Endodermal cell (in vitro differentiated cells): Measurements from ENCODE around the gene PPFIA4. TPM values are rescaled to one million over a fixed set of nuclear protein-coding genes. Genes with fewer than 3 reads are reported as not detected.

ENCODE experiments used
- DNase-seq: peaks from one replicate; pipeline ENCODE4 v3.0.0-alpha.2; 2017
- H3K27ac ChIP-seq: 2 replicates; pipeline ENCODE4 v1.5.1; 2013; ENCODE audit warnings: mild to moderate bottlenecking, low read depth, low read length, moderate library complexity
- H3K27me3 ChIP-seq: 2 replicates; pipeline ENCODE4 v1.6.1; 2013; ENCODE audit warnings: mild to moderate bottlenecking, low read length, moderate library complexity; ENCODE audit not compliant: insufficient read depth, control insufficient read depth, poor library complexity, severe bottlenecking
- H3K36me3 ChIP-seq: 2 replicates; pipeline ENCODE4 v1.7.0; 2013; ENCODE audit warnings: mild to moderate bottlenecking, low read length, moderate library complexity; ENCODE audit not compliant: control insufficient read depth, insufficient read depth
- H3K4me1 ChIP-seq: one replicate; pipeline ENCODE4 v1.7.0; 2013; ENCODE audit warnings: low read length; ENCODE audit not compliant: control insufficient read depth, insufficient read depth
- H3K4me3 ChIP-seq: 2 replicates; pipeline ENCODE4 v1.5.1; 2013; ENCODE audit warnings: mild to moderate bottlenecking, low read length, moderate library complexity
- H3K9ac ChIP-seq: 2 replicates; pipeline ENCODE4 v1.6.1; 2013; ENCODE audit warnings: mild to moderate bottlenecking, low read length, moderate library complexity; ENCODE audit not compliant: poor library complexity, severe bottlenecking; ENCODE audit errors: extremely low read depth
- H3K9me3 ChIP-seq: 2 replicates; pipeline ENCODE4 v1.6.1; 2013; ENCODE audit warnings: mild to moderate bottlenecking, low read length, moderate library complexity; ENCODE audit not compliant: control insufficient read depth
- H3K27ac Mint-ChIP-seq: 2 replicates; pipeline ENCODE4 v1.8.0; 2020; ENCODE audit warnings: mixed read lengths
- H3K27me3 Mint-ChIP-seq: 2 replicates; pipeline ENCODE4 v1.8.0; 2021; ENCODE audit warnings: mild to moderate bottlenecking, mixed read lengths; ENCODE audit not compliant: insufficient read depth
- H3K36me3 Mint-ChIP-seq: 2 replicates; pipeline ENCODE4 v1.8.0; 2020; ENCODE audit warnings: low read depth, mixed read lengths
- H3K4me1 Mint-ChIP-seq: 2 replicates; pipeline ENCODE4 v1.8.0; 2020; ENCODE audit warnings: mixed read lengths
- H3K4me3 Mint-ChIP-seq: 2 replicates; pipeline ENCODE4 v1.8.0; 2020; ENCODE audit warnings: mild to moderate bottlenecking, moderate library complexity, mixed read lengths
- H3K9me3 Mint-ChIP-seq: 2 replicates; pipeline ENCODE4 v1.8.0; 2020; ENCODE audit warnings: mild to moderate bottlenecking, mixed read lengths
- WGBS, 2 experiments: methylation state at CpG; one replicate each; pipeline versions ENCODE4 v1.1.5 to v1.1.7; 2013; ENCODE audit warnings: missing lambda C conversion rate in 2 of 2, mixed read lengths in 1 of 2; ENCODE audit not compliant: insufficient coverage in 1 of 2, insufficient read length in 1 of 2; 5-methylcytosine and 5-hydroxymethylcytosine counted together
- total RNA-seq, 2 donors: library from RNA; stranded (reverse); fragmentation: NEBNext Ultra II Directional in 1 of 2; extraction: Animal tissue kit (Norgen Biotek cat#: 25700) in 1 of 2; gene quantifications; 2 replicates in 1 of 2; 3 replicates in 1 of 2; pipeline ENCODE4 v1.2.1, GENCODE V29; 2021
- TF ChIP-seq, protein P1 (sequence below): fragments of 200-600 bp; sonication (generic); conservative IDR thresholded peaks from 2 replicates; pipeline ENCODE4 v1.5.0; 2021; ENCODE audit warnings: antibody characterized with exemption, mild to moderate bottlenecking

The PPFIA4 gene
- total RNA-seq, 2 donors from 2014 or later: 8.4 to 12.1 TPM

DNA sequence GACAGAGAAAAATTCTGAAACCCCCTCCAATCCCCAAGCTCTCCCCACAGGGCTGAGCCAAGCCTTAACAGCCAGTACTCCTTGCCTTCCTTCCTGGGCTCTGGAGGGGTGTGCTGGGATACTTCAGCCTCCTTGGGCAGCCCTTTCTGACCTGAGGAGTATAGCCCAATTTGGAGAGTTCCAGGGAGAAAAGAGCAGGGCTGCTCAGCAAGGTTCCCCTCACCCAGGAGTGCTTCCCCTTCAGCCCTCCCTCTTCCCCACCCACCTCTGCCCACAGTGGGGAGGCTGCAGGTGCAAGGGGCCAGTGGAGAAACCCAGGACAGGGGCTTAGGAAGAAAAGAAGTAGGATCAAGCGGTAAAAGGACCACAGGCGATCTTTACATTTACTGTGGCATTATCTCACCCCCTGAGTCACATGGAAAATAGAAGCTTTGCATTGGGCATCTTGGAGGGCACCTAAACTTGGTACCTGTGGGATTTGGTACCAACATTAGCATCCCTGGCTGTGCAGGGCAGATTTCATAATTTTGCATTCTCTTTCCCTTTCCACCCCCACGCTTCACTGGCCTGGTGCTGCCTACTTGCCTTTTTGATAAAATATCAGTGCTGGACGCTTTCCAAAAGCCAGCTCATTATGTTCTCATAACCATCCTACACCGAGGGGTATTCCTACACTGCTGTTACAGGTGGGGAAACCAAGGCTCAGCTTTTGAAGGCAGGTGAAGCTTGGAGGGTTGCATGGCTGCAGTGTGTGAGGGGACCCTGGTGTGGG, 98.4 kb downstream of the PPFIA4 start:
- H3K4me1 Mint-ChIP-seq: peaks cover 22% of the 10 kb centered on the region
- H3K27me3 Mint-ChIP-seq: peaks cover 60% of the 10 kb centered on the region
- no peak overlapping the region for H3K27ac ChIP-seq
- no peaks in the 10 kb centered on the region for H3K36me3 Mint-ChIP-seq
- 89 to 100% methylated on average over 2 to 5 of the region's 5 CpGs for WGBS, 2 experiments
- H3K9ac ChIP-seq: no peak overlapping the region
- peak; percentile 40 for DNase-seq
- no peak overlapping the region for H3K4me3 Mint-ChIP-seq
- H3K9me3 ChIP-seq: no peaks in the 10 kb centered on the region
- H3K9me3 Mint-ChIP-seq: no peaks in the 10 kb centered on the region
- H3K27ac Mint-ChIP-seq: no peak overlapping the region
- H3K4me3 ChIP-seq: no peak overlapping the region
- no peaks in the 10 kb centered on the region for H3K36me3 ChIP-seq
- TF ChIP-seq, protein P1, sequence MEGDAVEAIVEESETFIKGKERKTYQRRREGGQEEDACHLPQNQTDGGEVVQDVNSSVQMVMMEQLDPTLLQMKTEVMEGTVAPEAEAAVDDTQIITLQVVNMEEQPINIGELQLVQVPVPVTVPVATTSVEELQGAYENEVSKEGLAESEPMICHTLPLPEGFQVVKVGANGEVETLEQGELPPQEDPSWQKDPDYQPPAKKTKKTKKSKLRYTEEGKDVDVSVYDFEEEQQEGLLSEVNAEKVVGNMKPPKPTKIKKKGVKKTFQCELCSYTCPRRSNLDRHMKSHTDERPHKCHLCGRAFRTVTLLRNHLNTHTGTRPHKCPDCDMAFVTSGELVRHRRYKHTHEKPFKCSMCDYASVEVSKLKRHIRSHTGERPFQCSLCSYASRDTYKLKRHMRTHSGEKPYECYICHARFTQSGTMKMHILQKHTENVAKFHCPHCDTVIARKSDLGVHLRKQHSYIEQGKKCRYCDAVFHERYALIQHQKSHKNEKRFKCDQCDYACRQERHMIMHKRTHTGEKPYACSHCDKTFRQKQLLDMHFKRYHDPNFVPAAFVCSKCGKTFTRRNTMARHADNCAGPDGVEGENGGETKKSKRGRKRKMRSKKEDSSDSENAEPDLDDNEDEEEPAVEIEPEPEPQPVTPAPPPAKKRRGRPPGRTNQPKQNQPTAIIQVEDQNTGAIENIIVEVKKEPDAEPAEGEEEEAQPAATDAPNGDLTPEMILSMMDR: no peak
- peaks cover 11% of the 10 kb centered on the region for H3K4me1 ChIP-seq
- H3K27me3 ChIP-seq: peaks cover 8% of the 10 kb centered on the region

DNA sequence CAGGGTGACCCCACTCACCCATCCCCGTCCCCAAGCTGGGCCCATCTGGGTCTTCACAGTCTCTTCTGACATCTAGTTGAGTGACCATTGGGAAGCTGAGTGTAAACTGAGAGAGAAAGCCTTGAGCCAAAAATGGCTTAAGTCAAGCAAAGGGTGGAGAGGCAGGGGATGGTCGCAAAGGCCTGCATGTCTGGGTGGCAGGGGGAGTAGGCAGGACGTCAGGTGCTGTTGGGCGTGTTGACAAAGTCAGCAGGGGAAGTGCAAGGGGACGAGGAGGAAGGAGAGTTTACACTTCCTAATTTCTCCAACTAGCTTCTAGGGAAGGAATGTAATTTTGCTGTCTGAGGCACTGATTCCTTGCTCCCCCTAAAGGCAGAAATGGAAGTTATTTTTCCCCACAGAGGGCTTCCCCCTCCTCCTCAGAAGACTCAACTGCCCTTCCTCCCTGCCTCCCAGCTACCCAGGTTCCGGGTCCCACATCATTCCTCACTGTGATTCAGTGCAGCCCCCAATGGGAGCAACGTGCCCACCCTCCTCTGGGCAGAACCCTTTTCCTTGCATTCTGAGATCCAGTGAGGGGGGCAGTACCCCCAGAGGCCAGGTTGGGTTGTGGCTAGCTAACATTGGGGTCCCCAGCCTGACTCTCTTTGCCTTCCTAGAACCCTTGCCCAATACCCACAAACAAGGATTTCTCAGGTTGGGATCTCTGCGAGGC, 100.0 kb downstream of the PPFIA4 start:
- Histone ChIP-seq H3K9me3 (no peaks in the 10 kb centered on the region), H3K27me3 (peaks cover 8% of the 10 kb centered on the region), H3K4me3 (no peak overlapping the region), H3K4me1 (peaks cover 11% of the 10 kb centered on the region), H3K9ac (no peak overlapping the region), H3K27ac (no peak overlapping the region), H3K36me3 (no peaks in the 10 kb centered on the region)
- WGBS, 2 experiments: 33 to 48% methylated on average over 5 to 7 of the region's 8 CpGs
- Mint-ChIP-seq H3K27ac (no peak overlapping the region), H3K4me1 (peaks cover 22% of the 10 kb centered on the region), H3K4me3 (no peak overlapping the region), H3K27me3 (peaks cover 58% of the 10 kb centered on the region), H3K9me3 (no peaks in the 10 kb centered on the region), H3K36me3 (no peaks in the 10 kb centered on the region)
- DNase-seq: peak; percentile 70
- TF ChIP-seq, protein P1: peak; percentile 74

DNA sequence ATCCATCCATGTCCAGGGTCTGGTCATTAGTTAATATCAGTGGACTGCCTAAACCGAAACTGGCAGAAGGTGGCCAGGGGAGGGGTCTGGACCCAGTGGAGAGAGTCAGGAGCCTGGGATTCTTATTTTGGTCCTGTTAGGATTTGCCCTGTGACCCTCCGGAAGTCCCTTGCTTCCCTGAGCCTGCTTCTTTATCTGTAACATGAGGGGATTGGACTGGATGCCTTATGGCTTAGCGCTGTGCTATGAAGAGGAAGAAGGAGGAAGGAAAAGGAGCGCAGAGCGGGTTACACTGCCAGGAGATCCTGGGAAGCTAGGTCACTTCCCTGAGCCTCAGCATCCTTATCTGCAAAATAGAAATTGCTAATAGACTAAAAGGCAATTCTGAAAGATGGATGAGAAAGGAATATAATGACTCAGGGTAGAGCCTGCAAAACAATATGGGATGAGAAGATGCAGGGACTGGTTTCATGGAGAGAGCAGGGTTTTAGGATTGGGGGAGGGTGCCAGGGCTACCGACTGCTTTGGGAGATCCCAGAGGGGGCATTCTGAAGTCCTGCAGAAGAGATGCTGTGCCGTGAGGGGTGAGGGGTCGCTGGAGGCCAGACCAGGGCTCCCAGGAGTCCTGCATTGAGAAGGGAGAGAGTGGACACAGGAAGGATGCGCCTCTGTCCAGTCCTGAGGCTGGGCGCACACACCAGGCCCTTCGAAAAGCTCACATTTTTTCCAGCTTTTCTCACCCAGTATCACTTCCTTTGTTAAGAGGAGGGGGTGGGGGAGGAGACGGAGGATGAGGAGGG, 100.8 kb downstream of the PPFIA4 start:
- Histone ChIP-seq H3K36me3 (no peaks in the 10 kb centered on the region), H3K27me3 (peaks cover 8% of the 10 kb centered on the region), H3K27ac (no peak overlapping the region), H3K9me3 (no peaks in the 10 kb centered on the region), H3K9ac (peak overlapping the region; percentile 32), H3K4me3 (peak overlapping the region; percentile 86), H3K4me1 (peaks cover 11% of the 10 kb centered on the region)
- TF ChIP-seq, protein P1: no peak
- H3K4me3 Mint-ChIP-seq: peak overlapping the region; percentile 63
- H3K36me3 Mint-ChIP-seq: no peaks in the 10 kb centered on the region
- peak; percentile 57 for DNase-seq
- no peak overlapping the region for H3K27ac Mint-ChIP-seq
- H3K27me3 Mint-ChIP-seq: peaks cover 53% of the 10 kb centered on the region
- peaks cover 22% of the 10 kb centered on the region for H3K4me1 Mint-ChIP-seq
- no peaks in the 10 kb centered on the region for H3K9me3 Mint-ChIP-seq
- 46 to 54% methylated on average over 4 to 10 of the region's 12 CpGs for WGBS, 2 experiments
